H1 (cell line): ENCODE results near the gene FAM47C. TPM values are rescaled to one million over a fixed set of nuclear protein-coding genes. Genes with fewer than 3 reads are reported as not detected.

Experiments used
- CTCF ChIA-PET: fragments of 300-600 bp; sonication (Branson Sonifier 250); formaldehyde crosslinking; loops from one replicate; lab custom pipeline; 2021; ENCODE audit not compliant: partially characterized antibody; lab: Charles Lee
- POLR2A ChIA-PET: fragments of 300-600 bp; sonication (Branson Sonifier 250); formaldehyde crosslinking; loops from one replicate; lab custom pipeline; 2021; ENCODE audit warnings: inconsistent platforms; ENCODE audit not compliant: partially characterized antibody; lab: Charles Lee
- DNase-seq, 2 experiments: peaks; one replicate each; pipeline versions ENCODE4 v3.0.0 to v3.0.0-alpha.2; 2010 to 2022; ENCODE audit warnings: low spot score in 2 of 2, low read depth in 1 of 2, mixed read lengths in 1 of 2
- FAIRE-seq: peaks from 2 replicates; lab custom pipeline; 2011; peaks lifted over from hg19 to GRCh38; lab: Jason Lieb, UNC
- H2AFZ ChIP-seq: 2 replicates; pipeline ENCODE4 v1.8.1; 2012; ENCODE audit warnings: low read length, inconsistent platforms
- H2AK5ac ChIP-seq: 2 replicates; pipeline ENCODE4 v1.6.1; 2013; ENCODE audit warnings: low read depth, low read length
- H2BK120ac ChIP-seq: replicated peaks from 2 replicates; pipeline ENCODE3; 2013; ENCODE audit warnings: low read depth, low read length, inconsistent platforms
- H2BK12ac ChIP-seq: 2 replicates; pipeline ENCODE4 v1.6.1; 2013; ENCODE audit warnings: low read depth, low read length
- H2BK15ac ChIP-seq: 2 replicates; pipeline ENCODE4 v1.6.1; 2013; ENCODE audit warnings: low read length
- H2BK20ac ChIP-seq: 2 replicates; pipeline ENCODE4 v1.6.1; 2013; ENCODE audit warnings: low read length
- H2BK5ac ChIP-seq: 2 replicates; pipeline ENCODE4 v1.6.1; 2013; ENCODE audit warnings: low read depth, low read length
- H3K14ac ChIP-seq: 2 replicates; pipeline ENCODE4 v1.6.1; 2013; ENCODE audit warnings: inconsistent platforms; ENCODE audit not compliant: insufficient read length
- H3K18ac ChIP-seq: 2 replicates; pipeline ENCODE4 v1.6.1; 2013; ENCODE audit warnings: low read length; ENCODE audit errors: extremely low read depth
- H3K23ac ChIP-seq: 2 replicates; pipeline ENCODE4 v1.6.1; 2013; ENCODE audit warnings: inconsistent platforms; ENCODE audit not compliant: insufficient read length
- H3K23me2 ChIP-seq: 2 replicates; pipeline ENCODE4 v1.6.1; 2013; ENCODE audit warnings: low read depth, low read length
- H3K27ac ChIP-seq: 2 replicates; pipeline ENCODE4 v1.6.1; 2011; ENCODE audit warnings: low read depth, low read length, inconsistent platforms
- H3K27me3 ChIP-seq, 4 experiments: replicated peaks in 1 of 4; 1 replicate in 1 of 4; 2 replicates in 3 of 4; pipeline versions ENCODE4 v1.6.1 to v1.8.1; 2011 to 2013; ENCODE audit warnings: low read length in 3 of 4, mild to moderate bottlenecking in 3 of 4, inconsistent platforms in 2 of 4, mixed read lengths in 2 of 4, moderate library complexity in 1 of 4; ENCODE audit not compliant: control insufficient read depth in 3 of 4, insufficient read depth in 3 of 4; ENCODE audit errors: extremely low read depth in 1 of 4
- H3K36me3 ChIP-seq, 4 experiments: 2 replicates each; pipeline versions ENCODE4 v1.6.1 to v1.8.1; 2011 to 2013; ENCODE audit warnings: mild to moderate bottlenecking in 4 of 4, low read length in 3 of 4, moderate library complexity in 2 of 4, control low read depth in 1 of 4, inconsistent platforms in 1 of 4; ENCODE audit not compliant: insufficient read depth in 4 of 4, control insufficient read depth in 2 of 4
- H3K4ac ChIP-seq: replicated peaks from 2 replicates; pipeline ENCODE3; 2013; ENCODE audit warnings: low read length, low read depth, mixed read lengths, inconsistent platforms; ENCODE audit not compliant: insufficient read length
- H3K4me1 ChIP-seq, 4 experiments: replicated peaks in 1 of 4; 1 replicate in 1 of 4; 2 replicates in 3 of 4; pipeline versions ENCODE4 v1.6.1 to v1.8.1; 2011 to 2013; ENCODE audit warnings: low read length in 3 of 4, inconsistent platforms in 2 of 4, mixed read lengths in 1 of 4; ENCODE audit not compliant: insufficient read depth in 4 of 4, control insufficient read depth in 3 of 4
- H3K4me2 ChIP-seq, 2 experiments: 2 replicates each; pipeline versions ENCODE4 v1.6.1 to v1.8.1; 2011 to 2013; ENCODE audit warnings: low read depth in 2 of 2, low read length in 2 of 2, control low read depth in 1 of 2, inconsistent platforms in 1 of 2, mild to moderate bottlenecking in 1 of 2; ENCODE audit not compliant: insufficient read depth in 1 of 2
- H3K4me3 ChIP-seq, 4 experiments: fragments of 200-600, 300-600 bp in 1 of 4; sonication (generic), shearing (Covaris generic), sonication (Bioruptor Twin) in 1 of 4; 2 replicates each; pipeline versions ENCODE4 v1.5.1 to v1.8.1; 2011 to 2016; ENCODE audit warnings: low read length in 4 of 4, low read depth in 3 of 4, control low read depth in 2 of 4, inconsistent platforms in 2 of 4, mild to moderate bottlenecking in 2 of 4, mixed read lengths in 1 of 4, moderate library complexity in 1 of 4; ENCODE audit not compliant: insufficient read depth in 2 of 4; ENCODE audit errors: extremely low read depth in 1 of 4
- H3K56ac ChIP-seq: replicated peaks from 2 replicates; pipeline ENCODE3; 2013; ENCODE audit warnings: low read depth, mild to moderate bottlenecking, mixed read lengths, low read length, inconsistent platforms; ENCODE audit not compliant: insufficient read length
- H3K79me1 ChIP-seq: 2 replicates; pipeline ENCODE4 v1.6.1; 2013; ENCODE audit warnings: low read depth, low read length, control low read depth
- H3K79me2 ChIP-seq, 2 experiments: 2 replicates each; pipeline versions ENCODE4 v1.6.1 to v1.8.1; 2012 to 2013; ENCODE audit warnings: low read length in 2 of 2, mild to moderate bottlenecking in 2 of 2, inconsistent platforms in 1 of 2; ENCODE audit not compliant: insufficient read depth in 2 of 2, control insufficient read depth in 1 of 2
- H3K9ac ChIP-seq, 4 experiments: replicated peaks in 1 of 4; 1 replicate in 1 of 4; 2 replicates in 3 of 4; pipeline versions ENCODE4 v1.6.1 to v1.8.1; 2011 to 2013; ENCODE audit warnings: low read depth in 3 of 4, low read length in 3 of 4, control low read depth in 2 of 4, mild to moderate bottlenecking in 2 of 4, moderate library complexity in 2 of 4, inconsistent platforms in 1 of 4; ENCODE audit errors: extremely low read depth in 1 of 4
- H3K9me3 ChIP-seq, 2 experiments: 2 replicates each; pipeline versions ENCODE4 v1.6.1 to v1.8.1; 2012 to 2013; ENCODE audit warnings: mild to moderate bottlenecking in 2 of 2, moderate library complexity in 2 of 2, control low read depth in 1 of 2, inconsistent platforms in 1 of 2, low read depth in 1 of 2, low read length in 1 of 2, mixed read lengths in 1 of 2; ENCODE audit not compliant: insufficient read depth in 2 of 2
- H4K20me1 ChIP-seq, 2 experiments: replicated peaks in 1 of 2; 2 replicates each; pipeline versions ENCODE3 to v1.8.1; 2011 to 2013; ENCODE audit warnings: inconsistent platforms in 2 of 2, low read length in 2 of 2, mild to moderate bottlenecking in 1 of 2; ENCODE audit not compliant: insufficient read depth in 2 of 2, control insufficient read depth in 1 of 2
- H4K5ac ChIP-seq: 2 replicates; pipeline ENCODE4 v1.6.1; 2013; ENCODE audit warnings: low read length, low read depth, mixed read lengths, inconsistent platforms; ENCODE audit not compliant: insufficient read length
- H4K8ac ChIP-seq: 2 replicates; pipeline ENCODE4 v1.8.0; 2013; ENCODE audit warnings: mild to moderate bottlenecking, moderate library complexity, low read length, inconsistent platforms; ENCODE audit not compliant: insufficient read depth; ENCODE audit errors: extremely low read depth
- H4K91ac ChIP-seq: replicated peaks from 2 replicates; pipeline ENCODE3; 2013; ENCODE audit warnings: low read length, mixed read lengths, inconsistent platforms; ENCODE audit not compliant: insufficient read length
- BACH1 ChIP-seq: IDR thresholded peaks from 2 replicates; pipeline ENCODE4 v1.6.1; 2012; ENCODE audit warnings: low read length, improper control_type of control experiment
- BRCA1 ChIP-seq: IDR thresholded peaks from 2 replicates; pipeline ENCODE4 v1.6.1; 2012; ENCODE audit warnings: low read depth, low read length, improper control_type of control experiment
- CEBPB ChIP-seq: IDR thresholded peaks from 2 replicates; pipeline ENCODE4 v1.6.1; 2012; ENCODE audit warnings: low read depth, low read length
- CHD1 ChIP-seq: IDR thresholded peaks from 2 replicates; pipeline ENCODE4 v1.6.1; 2012; ENCODE audit warnings: low read depth, low read length, improper control_type of control experiment
- CHD2 ChIP-seq: IDR thresholded peaks from 2 replicates; pipeline ENCODE4 v1.6.1; 2012; ENCODE audit warnings: low read length, improper control_type of control experiment
- EP300 ChIP-seq, 2 experiments: IDR thresholded peaks; 1 replicate in 1 of 2; 2 replicates in 1 of 2; pipeline ENCODE4 v1.6.1; 2011 to 2012; ENCODE audit warnings: low read depth in 2 of 2, low read length in 2 of 2, mild to moderate bottlenecking in 2 of 2, borderline replicate concordance in 1 of 2, inconsistent platforms in 1 of 2, moderate library complexity in 1 of 2
- FOSL1 ChIP-seq: IDR thresholded peaks from 2 replicates; pipeline ENCODE4 v1.6.1; 2011; ENCODE audit warnings: mild to moderate bottlenecking, low read depth, low read length, moderate library complexity; ENCODE audit not compliant: insufficient read depth
- KDM5A ChIP-seq: fragments of 200-600 bp; IDR thresholded peaks from 2 replicates; pipeline ENCODE4 v1.7.1; 2012; ENCODE audit warnings: mild to moderate bottlenecking, low read length, inconsistent platforms, mixed read lengths
- RFX5 ChIP-seq: IDR thresholded peaks from 2 replicates; pipeline ENCODE4 v1.6.1; 2011; ENCODE audit warnings: low read depth, low read length, improper control_type of control experiment, borderline replicate concordance
- RNF2 ChIP-seq: fragments of 200-900, 300-1000 bp; sonication (generic); IDR thresholded peaks from 2 replicates; pipeline ENCODE4 v1.7.1; 2016; ENCODE audit warnings: borderline replicate concordance, low read depth, mild to moderate bottlenecking, antibody characterized with exemption, low read length; ENCODE audit not compliant: poor library complexity, severe bottlenecking; ENCODE audit errors: missing control alignments
- SP4 ChIP-seq: IDR thresholded peaks from 2 replicates; pipeline ENCODE4 v1.6.1; 2012; ENCODE audit warnings: low read length, inconsistent platforms
- ZNF274 ChIP-seq: IDR thresholded peaks from 2 replicates; pipeline ENCODE4 v1.7.0; 2012; ENCODE audit warnings: low read length, borderline replicate concordance; ENCODE audit errors: extremely low read depth
- polyA plus RNA-seq, 7 experiments: library from polyadenylated mRNA; depleted of rRNA in 3 of 7; stranded (reverse) in 5 of 7; unstranded in 2 of 7; fragments of >200 nt in 5 of 7; fragments of 200-250 nt in 2 of 7; gene quantifications; 1 replicate in 5 of 7; 2 replicates in 1 of 7; 4 replicates in 1 of 7; pipeline versions ENCODE4 v1.2.1 to v1.2.3, GENCODE V29; 2011 to 2013; ENCODE audit warnings: missing spikeins in 2 of 7, mixed read lengths in 2 of 7
- total RNA-seq: library from RNA; stranded (reverse); fragmentation: NEBNext Ultra II Directional; extraction: Animal tissue kit (Norgen Biotek cat#: 25700); gene quantifications from 2 replicates; pipeline ENCODE4 v1.2.1, GENCODE V29; 2021
- TF ChIP-seq, protein P1 (sequence below): IDR thresholded peaks from 2 replicates; pipeline ENCODE4 v1.6.1; 2012; ENCODE audit warnings: low read length, inconsistent platforms
- TF ChIP-seq, protein P2 (sequence below): IDR thresholded peaks from 2 replicates; pipeline ENCODE4 v1.6.1; 2012; ENCODE audit warnings: inconsistent platforms

Gene FAM47C
- total and polyA plus RNA-seq, 2 of the 8 experiments (the other 6 are each of a cell fraction or from before 2014, with no cell fraction given) = not detected

DNA sequence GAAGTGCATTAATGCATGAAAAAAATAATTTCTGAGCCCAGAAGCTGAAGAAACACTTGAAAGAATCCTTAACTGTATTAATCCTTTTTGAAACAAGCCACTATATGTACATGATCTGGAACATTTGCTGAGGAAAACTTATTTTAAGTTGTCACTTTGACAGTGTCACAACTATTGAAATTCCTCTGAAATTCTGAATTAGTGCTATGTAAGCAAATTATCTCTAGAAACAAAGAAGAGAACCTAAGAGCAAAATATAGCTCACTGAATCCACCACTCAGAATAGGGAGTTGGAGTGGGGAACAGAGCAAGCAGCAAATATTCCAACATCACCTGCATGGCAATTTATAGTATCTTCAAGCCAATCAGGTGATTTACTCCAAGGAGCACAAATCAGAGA lies 34.6 kb upstream of the FAM47C start:
- Histone ChIP-seq H4K91ac (no peak overlapping the region), H3K36me3 (no peaks in the 10 kb centered on the region), H2BK5ac (no peak overlapping the region), H2BK12ac (no peak overlapping the region), H4K8ac (no peak overlapping the region), H2AFZ (no peak overlapping the region), H4K5ac (no peak overlapping the region), H3K23me2 (no peaks in the 10 kb centered on the region), H2BK20ac (no peak overlapping the region), H3K4me3 (no peak overlapping the region), H3K56ac (no peak overlapping the region), H3K9me3 (no peaks in the 10 kb centered on the region), H3K4me2 (no peak overlapping the region), H3K79me1 (no peaks in the 10 kb centered on the region), H3K14ac (no peak overlapping the region), H2BK120ac (no peak overlapping the region), H3K4me1 (no peaks in the 10 kb centered on the region), H2AK5ac (no peak overlapping the region), H3K79me2 (no peaks in the 10 kb centered on the region), H3K18ac (no peak overlapping the region), H2BK15ac (no peak overlapping the region), H3K27ac (no peak overlapping the region), H3K27me3 (no peaks in the 10 kb centered on the region), H3K23ac (no peak overlapping the region), H3K9ac (no peak overlapping the region), H4K20me1 (no peaks in the 10 kb centered on the region), H3K4ac (no peak overlapping the region)
- FAIRE-seq (no peak), DNase-seq (no peak)
- ChIA-PET CTCF (interaction anchor here (1.6 kb wide), 1 partner anchor 11 kb away, joined by 3 read pairs; no protein-coding TSS in a partner anchor), POLR2A (no interaction called here)
- TF ChIP-seq RFX5 (no peak), RNF2 (no peak), EP300 (IDR thresholded peaks at IDR 0.05; ENCODE audit: borderline replicate concordance in 1 of 2, low read depth in 2 of 2, low read length in 2 of 2) (no peak), BRCA1 (no peak), CHD1 (no peak), SP4 (no peak), CHD2 (no peak), CEBPB (no peak), FOSL1 (no peak), BACH1 (no peak), ZNF274 (no peak), KDM5A (no peak)
- TF ChIP-seq, protein P1, sequence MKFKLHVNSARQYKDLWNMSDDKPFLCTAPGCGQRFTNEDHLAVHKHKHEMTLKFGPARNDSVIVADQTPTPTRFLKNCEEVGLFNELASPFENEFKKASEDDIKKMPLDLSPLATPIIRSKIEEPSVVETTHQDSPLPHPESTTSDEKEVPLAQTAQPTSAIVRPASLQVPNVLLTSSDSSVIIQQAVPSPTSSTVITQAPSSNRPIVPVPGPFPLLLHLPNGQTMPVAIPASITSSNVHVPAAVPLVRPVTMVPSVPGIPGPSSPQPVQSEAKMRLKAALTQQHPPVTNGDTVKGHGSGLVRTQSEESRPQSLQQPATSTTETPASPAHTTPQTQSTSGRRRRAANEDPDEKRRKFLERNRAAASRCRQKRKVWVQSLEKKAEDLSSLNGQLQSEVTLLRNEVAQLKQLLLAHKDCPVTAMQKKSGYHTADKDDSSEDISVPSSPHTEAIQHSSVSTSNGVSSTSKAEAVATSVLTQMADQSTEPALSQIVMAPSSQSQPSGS = no peak
- TF ChIP-seq, protein P2, sequence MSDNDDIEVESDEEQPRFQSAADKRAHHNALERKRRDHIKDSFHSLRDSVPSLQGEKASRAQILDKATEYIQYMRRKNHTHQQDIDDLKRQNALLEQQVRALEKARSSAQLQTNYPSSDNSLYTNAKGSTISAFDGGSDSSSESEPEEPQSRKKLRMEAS = no peak
